ENCODE results near the gene NACC2.

The NACC2 gene

DNA sequence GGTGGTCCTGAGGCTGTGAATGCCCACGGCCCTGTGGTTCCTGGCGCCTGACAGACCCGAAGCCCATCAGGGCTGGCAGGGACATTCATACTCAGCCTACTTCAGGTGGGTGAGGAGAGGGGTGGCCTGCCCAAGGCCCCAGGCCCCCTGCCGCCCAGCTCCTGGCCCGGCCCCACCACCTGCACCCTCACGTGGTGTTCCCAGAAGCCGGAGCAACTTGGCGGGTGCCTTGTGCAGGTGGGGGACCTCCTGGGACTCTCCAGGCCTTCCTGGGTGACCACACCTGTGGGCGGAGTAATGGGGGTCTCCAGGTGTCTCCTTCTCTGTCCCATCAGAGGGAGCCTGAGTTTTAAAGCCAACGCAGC is 97.1 kb downstream of the NACC2 start:
- TF ChIP-seq, protein P1, sequence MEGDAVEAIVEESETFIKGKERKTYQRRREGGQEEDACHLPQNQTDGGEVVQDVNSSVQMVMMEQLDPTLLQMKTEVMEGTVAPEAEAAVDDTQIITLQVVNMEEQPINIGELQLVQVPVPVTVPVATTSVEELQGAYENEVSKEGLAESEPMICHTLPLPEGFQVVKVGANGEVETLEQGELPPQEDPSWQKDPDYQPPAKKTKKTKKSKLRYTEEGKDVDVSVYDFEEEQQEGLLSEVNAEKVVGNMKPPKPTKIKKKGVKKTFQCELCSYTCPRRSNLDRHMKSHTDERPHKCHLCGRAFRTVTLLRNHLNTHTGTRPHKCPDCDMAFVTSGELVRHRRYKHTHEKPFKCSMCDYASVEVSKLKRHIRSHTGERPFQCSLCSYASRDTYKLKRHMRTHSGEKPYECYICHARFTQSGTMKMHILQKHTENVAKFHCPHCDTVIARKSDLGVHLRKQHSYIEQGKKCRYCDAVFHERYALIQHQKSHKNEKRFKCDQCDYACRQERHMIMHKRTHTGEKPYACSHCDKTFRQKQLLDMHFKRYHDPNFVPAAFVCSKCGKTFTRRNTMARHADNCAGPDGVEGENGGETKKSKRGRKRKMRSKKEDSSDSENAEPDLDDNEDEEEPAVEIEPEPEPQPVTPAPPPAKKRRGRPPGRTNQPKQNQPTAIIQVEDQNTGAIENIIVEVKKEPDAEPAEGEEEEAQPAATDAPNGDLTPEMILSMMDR (IDR thresholded peaks at IDR 0.05; ENCODE audit: insufficient read depth, low read length, missing control alignments) = no peak
- no peak for DNase-seq (ENCODE audit: low read depth, low spot score)
- ChIA-PET CTCF (interaction anchor here (1.8 kb wide), 1 partner anchor 124 kb away, joined by 5 read pairs; no protein-coding TSS in a partner anchor), POLR2A (no interaction called here)
- H3K4me3 ChIP-seq (ENCODE audit: low read depth, low read length) = no peak overlapping the region

DNA sequence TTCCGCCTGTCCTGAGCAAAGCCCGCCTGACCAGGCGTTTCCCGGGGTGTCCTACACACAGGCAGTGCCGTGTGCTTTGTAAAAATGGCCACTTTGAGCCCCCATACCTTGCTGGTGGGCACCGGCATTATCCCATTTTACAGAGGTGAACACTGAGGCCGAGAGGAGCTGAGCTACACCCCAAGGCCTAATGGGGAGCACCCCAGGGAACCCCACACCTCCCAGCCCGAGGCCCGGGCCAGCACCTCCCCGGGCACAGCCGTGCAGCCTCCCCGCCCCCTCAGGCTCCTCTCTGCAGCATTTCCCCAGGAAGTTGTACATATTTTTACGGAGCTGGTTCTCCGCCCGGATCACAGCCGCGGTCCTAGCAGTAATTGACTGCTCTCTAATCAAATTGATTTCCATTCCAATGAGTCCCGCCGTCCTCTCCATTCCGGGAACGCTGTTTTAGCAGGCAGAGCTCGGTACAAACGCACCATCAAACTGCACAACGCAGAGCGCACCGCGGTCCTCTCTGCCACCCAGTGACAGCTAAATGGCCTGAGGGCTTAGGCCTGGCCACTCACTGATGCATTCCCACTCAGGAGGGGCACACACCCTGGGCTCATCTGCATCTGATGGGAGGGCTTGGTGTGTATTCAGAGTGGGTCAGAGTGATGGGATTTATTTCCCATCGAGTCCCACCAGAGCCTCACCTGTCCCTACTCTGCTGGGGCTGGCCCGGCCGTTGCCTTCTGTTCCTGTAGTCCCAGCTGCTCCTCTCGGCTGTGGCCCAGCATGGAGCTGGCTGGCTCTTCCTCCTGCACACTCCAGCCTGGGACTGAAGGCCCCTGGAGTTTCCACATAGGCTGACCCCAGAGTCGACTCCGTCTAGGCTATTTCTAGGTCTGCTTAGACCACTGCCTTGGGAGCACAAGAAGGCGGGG is 97.7 kb downstream of the NACC2 start:
- TF ChIP-seq, protein P1 (IDR thresholded peaks at IDR 0.05; ENCODE audit: insufficient read depth, low read length, missing control alignments) = no peak
- no peak for DNase-seq (ENCODE audit: low read depth, low spot score)
- H3K4me3 ChIP-seq (ENCODE audit: low read depth, low read length) = no peak overlapping the region
- ChIA-PET CTCF (interaction anchor here (1.8 kb wide), 1 partner anchor 125 kb away, joined by 5 read pairs; no protein-coding TSS in a partner anchor), POLR2A (no interaction called here)

DNA sequence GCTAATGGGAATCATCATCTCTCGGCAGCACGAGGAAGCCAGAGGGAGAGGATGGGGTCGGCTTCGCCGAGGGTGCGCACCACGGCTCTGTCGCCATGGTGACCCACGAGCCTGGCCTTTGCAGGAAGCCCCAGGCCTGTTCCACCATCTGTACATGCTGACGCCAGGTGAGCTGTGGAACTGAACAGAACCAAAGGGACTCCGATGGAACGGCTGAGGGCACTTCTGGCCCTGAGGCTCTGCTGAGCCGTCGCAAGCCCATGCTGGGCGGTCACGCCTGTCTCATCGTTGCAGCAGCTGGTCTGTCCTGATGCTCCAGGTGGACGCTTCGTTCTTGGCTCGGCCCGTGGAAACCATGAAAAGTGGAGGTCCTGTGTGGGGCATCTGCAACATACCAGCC is 99.3 kb downstream of the NACC2 start:
- POLR2A ChIA-PET = no interaction called here
- no peak overlapping the region for H3K4me3 ChIP-seq (ENCODE audit: low read depth, low read length)
- TF ChIP-seq, protein P1 (IDR thresholded peaks at IDR 0.05; ENCODE audit: insufficient read depth, low read length, missing control alignments) = no peak
- CTCF ChIA-PET = no interaction called here
- no peak for DNase-seq (ENCODE audit: low read depth, low spot score)

DNA sequence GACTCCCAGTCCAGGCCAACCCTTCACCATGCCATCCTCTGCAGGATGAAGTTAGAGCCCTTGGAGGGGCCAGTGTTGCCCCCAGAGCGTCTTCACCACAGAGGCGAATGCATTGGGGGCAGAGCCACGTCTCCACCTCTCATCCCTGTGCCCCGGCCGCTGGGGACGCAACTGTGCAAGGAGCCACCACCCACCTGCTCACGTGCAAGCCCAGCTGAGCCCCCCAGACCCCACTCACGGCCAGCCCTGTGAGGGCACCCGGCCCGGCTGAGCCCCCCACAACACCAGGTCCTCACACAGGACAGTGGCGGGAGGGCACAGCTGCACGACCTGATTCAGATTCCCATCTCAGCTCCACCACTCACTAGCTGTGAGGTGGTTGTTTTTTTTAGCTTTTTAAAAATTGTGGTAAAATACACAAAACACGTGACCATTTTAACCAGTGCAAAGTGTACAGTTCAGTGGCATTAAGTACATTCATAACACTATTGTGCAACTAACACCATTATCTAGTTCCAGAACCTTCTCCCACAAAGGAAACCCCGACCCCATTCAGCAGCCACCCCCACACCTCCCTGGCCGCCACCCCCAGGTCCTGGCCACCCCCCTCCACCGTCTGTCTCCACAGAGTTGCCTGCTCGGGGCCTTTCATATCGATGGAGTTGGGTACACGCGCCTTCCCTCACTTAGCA is 100.4 kb downstream of the NACC2 start:
- DNase-seq (ENCODE audit: low read depth, low spot score) = no peak
- TF ChIP-seq, protein P1 (IDR thresholded peaks at IDR 0.05; ENCODE audit: insufficient read depth, low read length, missing control alignments) = no peak
- ChIA-PET POLR2A (no interaction called here), CTCF (interaction anchor here (1.0 to 5.1 kb wide), 3 partner anchors 14 to 128 kb away, joined by 3 to 25 read pairs (median 6); no protein-coding TSS in a partner anchor)
- H3K4me3 ChIP-seq (ENCODE audit: low read depth, low read length) = no peak overlapping the region

DNA sequence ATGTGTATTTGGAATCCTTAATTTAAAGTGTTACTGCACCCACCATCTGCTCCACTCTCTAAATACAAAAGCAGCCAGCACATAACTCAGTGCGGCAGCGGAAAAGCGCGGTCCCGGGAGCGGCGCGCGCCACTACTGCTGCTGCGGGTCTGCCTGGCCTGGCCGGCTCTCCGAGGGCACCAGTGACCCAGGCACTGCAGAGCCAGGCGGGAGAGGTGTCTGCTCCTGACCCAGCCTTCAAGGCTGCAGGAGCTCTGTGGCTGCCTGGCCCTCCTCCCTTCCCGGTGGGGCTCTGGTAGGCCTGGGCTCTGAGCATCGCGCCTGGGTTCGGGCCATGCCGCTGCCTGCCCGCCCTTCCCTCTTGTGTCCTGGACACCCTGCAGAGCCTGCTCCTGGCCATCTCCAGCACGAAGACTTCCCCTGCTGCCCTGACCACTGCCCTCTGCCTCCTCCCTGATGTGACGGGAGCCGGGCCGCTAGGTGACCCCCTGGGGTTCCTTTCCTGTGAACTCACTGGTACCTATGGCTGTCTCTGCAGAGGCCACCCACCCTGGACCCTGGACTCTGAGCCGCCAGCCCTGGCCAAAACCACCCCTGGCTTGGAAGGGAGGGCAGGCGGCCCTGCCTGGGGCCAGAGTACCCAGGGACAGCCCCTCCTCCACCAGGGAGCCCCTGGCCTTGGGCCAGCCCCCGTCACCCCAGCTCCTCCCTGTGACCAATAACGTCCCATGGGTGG is 101.2 kb downstream of the NACC2 start:
- TF ChIP-seq, protein P1 (IDR thresholded peaks at IDR 0.05; ENCODE audit: insufficient read depth, low read length, missing control alignments) = no peak
- ChIA-PET CTCF (interaction anchor here (0.9 to 5.1 kb wide), 4 partner anchors 15 to 128 kb away, joined by 3 to 25 read pairs (median 4); no protein-coding TSS in a partner anchor), POLR2A (interaction anchor here (0.9 kb wide), 1 partner anchor 9 kb away, joined by 3 read pairs; no protein-coding TSS in a partner anchor)
- DNase-seq (ENCODE audit: low read depth, low spot score) = no peak
- no peak overlapping the region for H3K4me3 ChIP-seq (ENCODE audit: low read depth, low read length)
